GM21576 (cell line): ENCODE data around the gene SLC30A1.
"Not testable (repeated sequence)": the region's sequence is repeated elsewhere in the genome, so short reads cannot be mapped to it uniquely, and the experiment has no call there.

Experiments used
- ATAC-seq: cut with Tn5 transposase; IDR thresholded peaks from one replicate; pipeline ENCODE4 v1.9.1; 2021; ENCODE audit warnings: mild to moderate bottlenecking, moderate library complexity; ENCODE audit not compliant: unreplicated experiment

Gene SLC30A1

DNA sequence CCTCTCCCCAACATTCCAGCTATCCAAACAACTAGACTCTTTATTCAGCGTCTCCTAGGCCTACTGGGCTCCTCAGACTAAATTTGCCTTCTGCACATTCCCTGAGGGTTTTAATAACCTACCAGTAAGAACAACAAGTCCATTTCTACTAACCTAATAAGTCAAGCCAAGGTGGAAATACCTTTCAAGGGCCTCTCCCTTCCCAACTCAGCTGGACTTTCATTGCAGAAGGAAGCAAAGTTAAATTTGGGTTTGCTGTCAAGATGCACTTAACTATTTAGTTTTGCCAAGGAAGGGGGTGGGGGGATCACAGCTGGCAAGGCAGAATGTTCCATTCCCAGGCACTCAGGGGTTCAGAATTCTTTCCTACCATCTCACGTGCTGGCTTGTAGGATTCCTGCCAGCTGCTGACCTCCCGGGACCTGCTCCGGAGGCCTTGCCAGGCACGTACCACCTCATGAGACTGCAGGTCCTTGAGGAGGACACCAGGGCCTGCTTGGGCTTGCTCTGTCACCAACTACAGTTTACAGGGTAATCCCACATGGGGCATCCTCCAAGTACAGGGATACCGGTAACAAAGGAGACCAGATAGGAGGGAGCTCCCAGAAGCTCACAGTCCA is 29.8 kb downstream of the SLC30A1 start:
- ATAC-seq, result no peak

DNA sequence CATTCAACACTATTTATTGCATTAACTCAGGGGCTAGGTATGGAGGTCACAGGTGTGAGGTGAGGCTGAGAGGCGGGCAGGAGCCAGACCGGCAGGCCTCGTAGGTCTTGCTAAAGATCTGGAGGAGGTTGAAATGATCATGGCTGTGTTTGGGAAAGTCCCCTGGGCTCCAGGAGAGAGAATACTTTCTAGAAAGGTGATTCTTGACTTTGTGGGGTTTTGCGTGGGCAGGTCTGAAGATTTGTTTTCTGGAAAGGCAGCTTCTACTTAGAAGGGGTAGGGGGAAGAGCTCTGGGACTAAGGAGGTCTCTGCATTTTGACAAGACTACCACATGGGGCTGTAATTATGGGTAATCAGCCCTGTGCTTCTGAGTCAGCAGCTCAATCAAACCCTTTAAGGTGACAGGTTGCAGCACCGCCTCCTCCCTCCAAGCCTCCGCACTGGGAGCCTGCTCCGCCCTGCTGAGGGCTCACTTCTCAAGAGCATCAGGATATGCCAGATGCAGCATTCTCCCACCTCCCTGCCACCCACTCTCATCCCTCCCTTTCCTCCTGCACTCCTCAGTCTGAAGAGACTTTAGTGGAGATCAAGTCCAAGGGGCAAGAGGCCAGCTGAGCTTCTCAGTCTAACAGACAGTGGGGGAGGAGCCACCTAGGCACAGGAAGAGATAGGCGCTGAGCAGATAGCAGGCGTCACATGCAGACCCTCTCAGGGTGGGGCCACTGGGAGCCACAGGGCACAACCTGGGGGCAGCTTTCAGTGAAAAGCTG is 30.5 kb downstream of the SLC30A1 start:
- no peak for ATAC-seq

DNA sequence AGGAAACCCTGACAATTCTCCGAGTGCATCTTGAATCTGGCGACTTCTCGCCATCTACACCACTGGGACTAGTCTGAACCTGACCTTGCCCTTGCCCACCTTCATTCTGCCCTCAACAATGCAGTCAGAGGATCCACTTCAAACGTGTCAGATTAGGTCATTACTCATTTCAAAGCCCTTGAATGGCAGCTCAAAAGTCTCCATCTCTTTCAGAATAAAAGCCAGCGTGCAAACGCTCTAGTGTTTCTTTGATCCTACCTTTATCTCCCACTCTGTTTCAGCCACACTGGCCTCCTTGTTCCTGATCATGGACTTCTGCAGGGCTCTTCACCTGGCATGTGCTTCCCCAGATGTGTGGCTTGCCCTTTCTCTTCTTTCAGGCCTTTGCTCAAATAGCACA is 31.3 kb downstream of the SLC30A1 start:
- ATAC-seq, result no peak

DNA sequence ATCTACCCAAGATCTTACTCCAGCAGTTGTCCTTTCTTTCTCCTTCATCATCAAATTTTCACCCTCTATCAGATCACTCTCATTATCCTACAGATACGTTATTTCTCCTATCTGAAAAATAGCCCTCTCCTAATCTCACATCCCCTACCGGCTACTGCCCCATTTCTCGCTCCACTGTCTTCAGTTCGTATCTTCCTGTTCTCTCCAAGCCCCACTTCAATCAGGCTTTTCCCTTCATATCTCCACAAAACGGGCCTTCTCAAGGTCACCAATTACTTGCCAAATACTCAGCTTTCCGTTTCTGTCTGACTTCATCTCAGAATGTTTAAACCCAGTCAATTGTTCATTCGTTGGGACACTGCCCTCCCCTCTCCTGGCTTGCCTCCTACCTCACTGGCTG is 32.4 kb downstream of the SLC30A1 start:
- ATAC-seq, result no peak

DNA sequence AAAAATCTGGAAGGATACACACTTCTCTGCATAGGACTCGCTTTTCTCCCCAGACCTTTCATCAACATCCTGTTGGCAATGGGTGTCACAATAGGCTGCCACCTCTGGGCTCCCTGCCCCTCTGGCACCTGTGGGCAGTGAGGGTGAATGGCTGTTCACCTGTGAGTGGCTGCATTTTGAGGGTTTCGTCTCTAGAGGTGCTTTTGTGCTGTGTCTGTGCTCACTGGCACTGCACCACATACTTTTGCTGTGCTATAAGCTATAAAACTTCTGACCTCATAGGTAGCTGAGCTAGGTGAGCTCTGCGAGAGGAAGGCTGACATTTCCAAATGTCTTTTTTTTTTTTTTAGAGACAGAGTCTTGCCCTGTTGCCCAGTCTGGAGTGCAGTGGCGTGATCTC is 35.9 kb downstream of the SLC30A1 start:
- no peak for ATAC-seq

DNA sequence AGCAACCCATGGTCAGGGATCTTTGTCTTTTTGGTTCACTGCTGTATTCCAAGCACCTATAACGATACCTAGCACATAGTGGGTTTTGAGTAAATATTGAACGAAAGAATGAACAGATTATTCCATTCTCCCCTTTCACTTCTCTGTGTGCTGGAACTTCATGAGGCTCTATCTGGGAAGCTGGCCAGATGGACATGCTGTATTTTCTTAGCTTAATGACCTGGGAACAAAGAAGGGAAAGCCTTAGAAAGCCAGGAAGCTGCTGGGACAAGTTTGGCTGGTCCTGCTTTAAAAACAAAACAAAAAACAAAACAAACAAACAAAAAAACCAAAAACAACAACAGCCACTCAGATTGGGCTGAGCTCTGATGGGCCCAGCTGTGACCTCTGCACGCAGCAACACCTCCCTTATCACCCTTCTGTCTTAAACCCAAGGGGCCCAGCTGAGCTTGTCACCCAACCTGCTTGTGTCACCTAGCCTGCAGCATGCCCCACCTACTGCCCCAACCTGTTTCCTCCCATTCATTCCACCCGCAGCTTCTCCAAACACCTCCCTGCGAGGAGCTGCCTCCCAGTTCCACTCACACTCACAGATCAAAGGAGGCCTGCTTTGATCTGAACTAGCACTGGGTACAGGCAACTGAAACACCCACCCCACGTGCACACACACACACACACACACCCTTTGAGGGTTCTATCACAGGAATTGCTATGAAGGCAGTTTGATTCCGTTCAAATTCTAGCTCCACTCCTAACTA is 37.1 kb downstream of the SLC30A1 start:
- no peak for ATAC-seq

DNA sequence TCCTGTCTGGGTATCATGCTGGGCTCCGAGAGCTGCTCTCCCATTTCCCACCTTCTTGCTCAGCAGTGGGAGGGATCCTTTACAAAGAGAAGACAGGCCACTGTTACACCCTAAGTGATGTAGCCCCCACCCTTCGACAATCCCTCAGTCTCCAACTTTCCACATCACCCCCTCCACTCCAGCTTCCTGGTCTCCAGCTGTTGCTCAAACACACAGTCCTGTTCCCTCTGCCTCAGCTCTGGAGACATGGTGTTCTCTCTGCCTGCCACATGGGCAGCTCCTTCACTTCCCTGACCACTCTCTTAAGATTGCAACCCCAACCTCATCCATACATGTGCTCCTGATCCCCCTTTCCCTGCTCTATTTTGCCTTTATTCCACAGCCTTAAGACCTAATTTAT is 37.7 kb downstream of the SLC30A1 start:
- no peak for ATAC-seq

DNA sequence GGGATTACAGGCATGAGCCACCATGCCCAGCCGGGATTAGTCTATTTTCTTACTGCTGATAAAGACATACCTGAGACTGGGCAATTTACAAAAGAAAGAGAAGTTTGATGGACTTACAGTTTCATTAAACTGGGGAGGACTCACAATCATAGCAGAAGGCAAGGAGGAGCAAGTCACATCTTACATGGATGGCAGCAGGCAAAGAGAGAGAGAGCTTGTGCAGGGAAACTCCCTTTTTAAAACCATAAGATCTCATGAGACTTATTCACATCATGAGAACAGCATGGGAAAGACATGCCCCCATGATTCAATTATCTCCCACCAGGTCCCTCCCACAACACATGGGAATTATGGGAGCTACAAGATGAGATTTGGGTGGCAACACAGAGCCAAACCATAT is 38.1 kb downstream of the SLC30A1 start:
- not testable (repeated sequence) for ATAC-seq

DNA sequence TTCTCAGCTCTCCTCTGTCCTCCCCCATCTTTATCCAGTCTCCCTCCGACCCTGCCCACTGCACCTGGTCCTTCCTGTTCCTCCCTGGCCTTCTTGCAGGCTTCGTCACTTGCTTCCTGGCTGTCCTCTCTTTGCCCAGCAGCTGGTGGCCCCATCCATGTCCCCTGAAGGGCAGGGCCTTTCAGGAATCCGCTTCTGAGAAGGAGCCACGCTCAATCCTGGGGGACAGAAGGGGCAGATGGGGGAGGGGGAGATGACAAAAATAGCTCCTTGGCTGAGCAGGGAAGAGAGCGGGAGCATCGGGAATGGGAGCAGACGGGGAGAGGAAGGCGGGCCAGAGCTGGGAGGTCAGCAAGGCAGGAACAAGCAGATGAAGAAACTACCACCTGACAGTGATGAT is 40.7 kb downstream of the SLC30A1 start:
- ATAC-seq, result no peak

DNA sequence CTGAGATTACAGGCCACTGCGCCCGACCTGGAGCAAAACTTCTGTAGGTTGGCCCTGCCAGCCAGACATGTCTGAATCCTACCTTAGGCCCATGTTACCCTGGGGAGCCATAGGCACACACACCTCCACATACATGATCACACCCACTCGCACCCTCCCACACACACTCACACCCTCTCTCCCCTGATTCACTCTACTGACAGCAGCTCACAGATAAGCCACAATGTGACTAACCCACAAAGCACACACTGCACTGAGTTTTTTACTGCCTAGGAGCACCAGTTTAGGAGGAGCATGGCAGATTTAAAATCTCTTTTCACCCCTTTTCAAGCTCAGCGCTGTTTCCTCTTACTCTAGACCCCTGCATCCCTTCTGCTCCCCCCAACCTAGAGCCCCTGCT is 41.7 kb downstream of the SLC30A1 start:
- ATAC-seq, result no peak

DNA sequence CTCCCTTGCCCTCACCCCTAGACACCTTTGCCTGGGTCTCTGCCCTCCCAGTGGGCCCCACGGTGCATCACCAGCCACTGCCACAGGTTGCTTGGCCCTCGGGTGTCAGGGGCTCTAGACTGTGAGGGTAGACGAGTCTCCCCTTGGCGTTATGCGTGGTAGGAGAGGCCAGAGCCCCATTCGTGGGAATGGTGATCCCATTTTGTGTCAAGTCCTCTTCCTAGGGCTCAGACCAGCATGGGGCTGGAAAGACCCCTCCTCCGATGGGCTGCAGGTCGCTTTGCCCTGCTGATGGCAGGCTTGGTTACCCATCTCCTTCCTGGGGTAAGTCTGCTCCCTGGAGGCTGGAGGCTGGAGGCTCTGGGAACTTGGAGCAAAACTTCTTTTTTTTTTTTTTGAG is 42.4 kb downstream of the SLC30A1 start:
- ATAC-seq, result no peak

DNA sequence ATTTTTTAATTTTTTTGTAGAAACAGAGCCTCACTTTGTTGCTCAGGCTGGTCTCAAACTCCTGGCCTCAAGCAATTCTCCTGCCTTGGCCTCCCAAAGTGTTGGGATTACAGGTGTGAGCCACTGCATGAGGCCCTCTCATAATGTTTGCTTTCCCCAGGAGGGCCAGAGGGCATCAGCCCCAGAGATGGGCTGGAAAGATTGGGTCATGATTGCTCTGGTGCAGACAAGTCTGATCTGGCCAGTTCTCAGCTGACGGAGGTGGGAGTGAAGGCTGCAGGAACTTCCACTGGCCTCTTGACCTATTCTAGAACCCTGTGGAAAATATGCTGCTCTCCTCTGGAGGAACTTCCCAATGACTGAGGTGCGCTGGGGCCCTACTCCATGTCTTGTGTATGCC is 43.6 kb downstream of the SLC30A1 start:
- ATAC-seq, result no peak

DNA sequence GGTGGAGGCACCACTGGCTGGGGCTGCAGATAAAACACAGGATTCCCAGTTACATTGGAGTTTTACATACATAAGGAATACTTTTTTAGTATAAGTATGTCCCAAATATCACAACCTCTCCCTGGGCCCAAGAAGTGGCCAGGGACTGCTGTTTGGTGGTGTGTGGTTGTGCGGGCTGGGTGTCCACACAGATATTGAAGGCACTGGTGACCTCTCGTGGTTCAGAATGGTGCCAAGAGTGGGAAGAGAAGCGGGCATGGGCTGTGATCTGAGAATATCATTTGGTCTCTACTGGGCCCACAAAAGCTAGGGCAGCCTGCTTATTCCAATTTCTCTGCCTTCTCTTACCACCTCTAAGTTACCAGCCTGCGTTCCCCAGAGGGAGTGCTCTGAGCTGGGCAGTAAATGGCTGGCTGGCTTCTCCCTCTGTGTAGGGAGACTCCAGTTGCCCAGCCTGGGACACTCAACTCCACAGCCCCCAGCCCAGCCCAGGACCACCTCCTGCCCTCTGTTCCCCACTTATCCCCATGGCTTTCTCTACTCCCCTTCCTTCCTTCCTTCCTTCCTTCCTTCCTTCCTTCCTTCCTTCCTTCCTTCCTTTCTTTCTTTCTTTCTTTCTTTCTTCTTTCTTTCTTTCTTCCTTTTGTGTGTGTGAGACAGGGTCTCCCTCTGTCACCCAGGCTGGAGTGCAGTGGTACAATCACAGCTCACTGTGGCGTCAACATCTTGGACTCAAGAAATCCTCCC is 44.2 kb downstream of the SLC30A1 start:
- ATAC-seq, result no peak

DNA sequence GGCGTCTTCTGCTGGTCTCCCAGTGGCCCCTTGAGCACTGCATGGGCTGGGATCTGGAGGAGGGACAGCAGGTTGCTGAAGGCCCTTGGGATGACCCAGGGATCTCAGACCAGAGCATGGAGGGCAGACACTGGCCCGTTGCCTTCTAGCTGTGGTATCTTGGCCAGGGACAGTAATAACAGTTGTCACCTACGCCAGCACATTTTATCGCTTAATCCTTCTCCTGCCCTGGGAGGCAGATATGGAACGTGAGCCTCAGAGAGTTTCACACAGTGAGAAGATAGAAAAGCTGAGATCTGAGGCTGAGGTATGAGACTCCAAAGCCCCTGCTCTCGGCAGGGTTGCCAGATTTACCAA is 46.9 kb downstream of the SLC30A1 start:
- no peak for ATAC-seq

DNA sequence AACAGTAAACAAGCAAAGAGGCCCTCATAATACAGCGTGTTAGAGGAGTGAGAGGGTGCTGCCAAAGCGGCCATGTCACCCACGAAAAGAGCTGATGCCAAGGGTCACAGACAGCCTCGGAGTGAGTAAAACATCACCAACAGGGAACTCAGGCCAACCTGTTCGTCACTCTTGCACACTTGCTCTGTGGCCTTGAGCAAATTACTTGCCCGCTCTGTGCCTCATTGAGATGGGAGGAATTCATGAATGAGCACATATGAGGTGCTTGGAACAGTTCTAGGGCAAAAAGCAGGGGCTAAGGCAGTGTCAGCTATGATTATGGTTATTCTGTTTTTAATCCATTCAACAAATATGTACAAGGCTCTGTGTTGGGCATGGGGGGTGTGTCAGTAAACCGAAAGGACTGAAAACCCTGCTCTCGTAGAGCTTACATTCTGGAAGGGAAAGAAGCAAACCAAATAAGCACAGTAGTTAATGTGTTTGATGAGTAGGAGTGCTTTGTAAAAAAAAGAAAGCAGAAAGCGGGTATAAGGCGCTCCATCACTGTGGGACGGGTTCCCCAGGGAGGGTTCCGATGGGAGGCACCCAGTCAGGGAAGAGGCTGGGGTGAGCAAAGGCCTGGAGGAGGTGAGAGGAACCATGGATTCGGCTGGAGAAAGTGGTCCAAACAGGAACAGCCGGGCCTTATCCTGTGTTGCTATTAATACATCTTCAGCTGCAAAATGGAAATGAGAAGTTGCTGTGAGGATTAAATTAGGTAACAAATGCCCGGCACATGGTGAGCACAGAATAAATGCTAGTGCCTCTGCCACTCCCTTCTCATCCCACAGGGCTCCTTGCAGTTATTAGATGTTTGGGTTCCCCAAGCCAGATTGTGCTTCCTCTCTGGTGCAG is 47.5 kb downstream of the SLC30A1 start:
- no peak for ATAC-seq

DNA sequence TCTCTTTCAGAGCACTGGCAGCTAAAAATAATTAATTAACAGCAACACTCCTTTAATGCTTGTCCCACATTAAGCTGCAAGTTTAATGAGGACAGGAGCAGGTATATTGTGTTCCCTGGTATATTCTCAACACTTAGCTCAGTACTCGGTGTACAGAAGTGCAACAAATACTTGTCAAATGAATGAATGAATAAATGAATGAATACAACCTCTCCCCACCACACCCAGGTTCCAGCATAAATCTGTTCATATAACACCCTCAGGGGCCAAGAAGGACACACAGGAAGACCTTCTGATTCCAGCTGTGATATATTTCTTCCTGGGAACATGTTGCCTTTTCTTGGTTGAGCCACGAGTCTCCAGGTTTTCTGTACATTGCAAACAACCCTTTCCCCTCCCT is 48.9 kb downstream of the SLC30A1 start:
- no peak for ATAC-seq

DNA sequence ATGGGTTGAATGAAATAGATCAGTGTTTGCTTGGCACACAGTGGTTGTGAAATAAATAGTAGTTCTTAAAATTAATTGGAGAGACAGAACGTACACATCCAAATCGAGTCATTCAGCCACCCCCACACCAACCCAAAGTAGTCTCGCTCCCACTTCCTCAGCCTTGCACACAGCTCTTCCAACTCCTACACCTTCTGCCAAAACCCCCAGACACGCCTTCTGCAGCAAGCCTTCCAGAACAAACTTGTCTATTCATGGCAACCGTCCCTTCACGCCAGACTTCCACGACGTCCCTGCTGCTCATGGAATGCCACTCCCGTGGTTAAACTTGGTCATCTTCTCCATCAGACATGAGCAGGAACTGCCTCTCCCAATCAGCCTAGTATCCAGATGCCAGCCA is 49.5 kb downstream of the SLC30A1 start:
- no peak for ATAC-seq

DNA sequence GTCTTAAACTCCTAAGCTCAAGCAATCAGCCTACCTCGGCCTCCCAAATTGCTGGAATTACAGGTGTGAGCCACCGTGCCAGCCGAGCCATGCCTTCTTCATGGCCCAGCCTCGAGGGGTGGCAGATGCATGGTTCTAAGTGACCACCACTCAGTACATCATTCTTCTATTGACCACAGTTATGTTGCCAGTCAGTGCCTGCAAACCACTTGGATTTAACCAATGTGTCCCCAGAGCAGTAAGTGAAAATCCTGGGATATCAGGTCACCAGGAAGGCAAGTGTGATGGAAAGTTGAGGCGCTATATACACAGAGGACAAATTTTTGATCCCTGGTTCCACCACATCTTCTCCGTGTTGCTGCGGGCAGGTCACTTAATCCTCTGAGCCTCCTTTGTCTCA is 50.0 kb downstream of the SLC30A1 start:
- no peak for ATAC-seq

DNA sequence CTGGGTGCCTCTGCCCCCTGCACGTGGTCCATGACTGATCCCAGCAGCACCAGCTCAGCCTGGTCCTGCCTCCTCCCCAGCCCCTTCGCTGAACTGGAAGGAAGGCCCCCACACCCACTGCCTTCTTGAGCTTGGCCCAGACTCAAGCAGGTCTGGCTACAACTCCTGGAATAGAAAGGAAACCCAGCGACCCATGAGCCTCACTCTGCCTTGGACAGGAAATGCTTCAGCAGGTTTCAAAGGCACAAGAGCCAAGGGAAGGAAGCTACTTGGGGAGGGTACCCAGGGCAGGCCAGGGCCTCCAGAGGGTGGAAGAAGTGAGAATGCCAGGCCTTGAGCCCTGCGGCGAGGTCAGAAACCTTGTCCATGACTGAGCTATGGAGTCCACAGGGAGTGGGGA is 51.1 kb downstream of the SLC30A1 start:
- no peak for ATAC-seq

DNA sequence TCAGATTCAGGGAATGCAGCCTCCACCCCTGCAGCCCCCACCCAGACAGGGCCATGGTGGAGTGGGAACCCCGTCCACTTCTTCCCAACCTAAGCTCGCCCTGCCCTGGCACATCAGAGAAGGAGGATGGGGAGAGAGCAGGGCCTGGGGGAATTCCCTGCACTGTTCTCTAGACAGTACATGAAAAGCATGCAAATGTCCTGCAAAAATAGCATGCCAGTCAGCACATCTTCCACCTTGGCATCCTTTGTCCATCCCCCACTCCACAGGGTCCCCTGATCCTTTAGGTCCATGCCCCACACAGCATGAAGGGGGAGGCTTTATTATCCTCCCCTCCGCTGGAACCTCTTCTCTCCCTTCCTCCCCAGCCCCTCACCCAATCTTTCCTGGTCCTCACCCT is 52.0 kb downstream of the SLC30A1 start:
- peak; percentile 78 for ATAC-seq

DNA sequence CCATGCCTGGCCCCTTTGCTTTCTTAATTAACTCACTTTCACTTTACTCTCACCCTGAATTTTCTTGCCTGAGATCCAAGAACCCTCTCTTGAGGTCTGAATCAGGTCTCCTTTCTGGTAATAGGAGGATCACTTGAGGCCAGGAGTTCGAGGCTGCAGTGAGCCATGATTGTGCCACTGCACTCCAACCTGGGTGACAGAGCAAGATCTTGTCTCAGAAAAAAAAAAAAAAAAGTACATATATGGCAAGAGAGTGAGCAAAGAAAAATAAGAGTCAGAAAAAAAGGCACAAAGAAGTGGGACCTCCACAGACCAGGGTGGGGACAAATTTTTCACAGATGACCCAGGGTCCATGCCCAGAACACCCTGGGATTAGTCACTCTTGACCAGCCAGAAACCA is 52.9 kb downstream of the SLC30A1 start:
- ATAC-seq, result no peak
